ENCODE results near the gene TRAPPC2.

DNA sequence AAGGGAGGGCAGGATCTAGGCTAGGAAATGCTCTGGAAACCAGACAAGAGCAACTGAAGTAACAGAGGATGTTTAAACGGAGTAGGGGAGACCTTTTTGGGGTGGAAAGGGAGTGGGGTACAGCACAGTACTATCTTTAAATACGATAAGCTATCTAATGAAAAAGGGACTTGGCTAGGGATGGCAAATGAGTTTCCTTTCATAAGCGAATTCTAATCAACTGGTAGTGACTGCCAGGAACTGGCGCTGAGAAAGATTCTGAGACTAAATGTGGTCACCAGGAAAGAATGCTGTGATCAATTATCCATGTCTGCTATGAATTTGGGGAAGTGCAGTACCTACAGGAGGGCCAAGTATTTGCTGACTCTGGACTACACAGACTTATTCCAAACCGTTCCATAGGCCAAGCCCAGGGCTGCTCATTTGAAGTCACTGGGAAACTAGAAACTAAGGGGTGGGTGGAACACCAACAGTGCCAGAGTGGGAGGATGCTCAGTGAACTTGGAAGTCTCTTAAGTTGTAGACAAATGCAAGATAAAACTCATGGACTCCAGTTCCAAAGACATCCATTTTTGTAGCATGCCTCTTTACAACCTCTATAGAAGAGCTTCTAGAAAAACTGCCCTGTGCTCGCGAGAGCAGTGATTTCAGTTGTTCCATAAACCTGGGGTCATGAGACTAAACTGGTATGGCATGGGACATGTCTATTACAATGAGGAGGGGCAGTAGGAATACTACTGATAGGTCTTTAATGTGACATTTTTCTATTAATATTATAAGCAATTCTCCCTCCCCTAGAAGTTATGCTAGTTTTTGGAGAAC, 2.0 kb downstream of the TRAPPC2 start:
- TF ChIP-seq, protein P1, sequence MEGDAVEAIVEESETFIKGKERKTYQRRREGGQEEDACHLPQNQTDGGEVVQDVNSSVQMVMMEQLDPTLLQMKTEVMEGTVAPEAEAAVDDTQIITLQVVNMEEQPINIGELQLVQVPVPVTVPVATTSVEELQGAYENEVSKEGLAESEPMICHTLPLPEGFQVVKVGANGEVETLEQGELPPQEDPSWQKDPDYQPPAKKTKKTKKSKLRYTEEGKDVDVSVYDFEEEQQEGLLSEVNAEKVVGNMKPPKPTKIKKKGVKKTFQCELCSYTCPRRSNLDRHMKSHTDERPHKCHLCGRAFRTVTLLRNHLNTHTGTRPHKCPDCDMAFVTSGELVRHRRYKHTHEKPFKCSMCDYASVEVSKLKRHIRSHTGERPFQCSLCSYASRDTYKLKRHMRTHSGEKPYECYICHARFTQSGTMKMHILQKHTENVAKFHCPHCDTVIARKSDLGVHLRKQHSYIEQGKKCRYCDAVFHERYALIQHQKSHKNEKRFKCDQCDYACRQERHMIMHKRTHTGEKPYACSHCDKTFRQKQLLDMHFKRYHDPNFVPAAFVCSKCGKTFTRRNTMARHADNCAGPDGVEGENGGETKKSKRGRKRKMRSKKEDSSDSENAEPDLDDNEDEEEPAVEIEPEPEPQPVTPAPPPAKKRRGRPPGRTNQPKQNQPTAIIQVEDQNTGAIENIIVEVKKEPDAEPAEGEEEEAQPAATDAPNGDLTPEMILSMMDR (IDR thresholded peaks at IDR 0.05; ENCODE audit: low read length) = no peak
- no peak for TF ChIP-seq EZH2 (optimal IDR thresholded peaks at IDR 0.05; ENCODE audit: low read depth, low read length)
